Superior temporal gyrus (tissue), 1 donor: ENCODE data around the gene PPP1R1A.

Source experiments
- DNase-seq: peaks from one replicate; pipeline ENCODE4 v3.0.0-alpha.2; 2016; ENCODE audit errors: extremely low spot score

PPP1R1A gene

DNA sequence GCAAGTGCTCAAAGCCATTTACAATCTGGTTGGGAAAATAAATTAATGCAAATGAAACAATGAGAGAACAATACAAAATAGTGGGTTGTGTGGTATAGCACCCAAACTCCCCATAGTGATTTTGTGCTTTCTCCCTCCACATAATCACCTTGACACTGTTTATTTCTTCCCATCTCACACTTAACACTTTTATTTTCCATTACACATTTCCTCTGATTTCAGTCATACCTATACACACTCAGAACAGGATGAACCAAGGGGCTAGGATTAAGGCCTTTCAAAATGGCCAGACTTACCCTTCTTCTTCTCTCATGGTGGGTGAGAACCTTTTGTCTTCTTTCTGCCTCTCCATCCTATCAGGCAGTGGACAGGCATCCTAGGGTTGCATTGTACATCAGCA lies 53.0 kb downstream of the PPP1R1A start:
- DNase-seq: no peak

DNA sequence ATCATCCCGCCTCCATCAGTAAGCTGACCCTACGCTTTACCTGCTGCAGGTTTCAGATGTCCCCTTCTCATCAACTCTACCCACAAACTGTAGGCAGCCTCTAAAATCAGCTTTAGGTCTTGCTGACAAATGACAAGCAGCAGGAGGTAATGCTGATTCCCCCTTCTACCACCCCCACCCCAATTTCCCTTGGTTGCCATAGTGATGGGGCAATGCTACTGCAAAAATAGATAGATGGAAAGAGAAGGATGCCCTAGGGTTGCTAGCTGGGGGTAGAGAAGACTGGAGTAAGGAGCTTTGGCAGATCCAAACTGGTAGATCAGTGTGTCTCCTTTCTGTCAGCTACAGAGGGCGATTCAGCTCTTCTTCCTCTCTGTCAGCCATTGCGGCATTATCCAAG lies 58.9 kb downstream of the PPP1R1A start:
- DNase-seq: no peak
